H1 (cell line): ENCODE results near the gene LMX1B. TPM values are rescaled to one million over a fixed set of nuclear protein-coding genes. Genes with fewer than 3 reads are reported as not detected.

Experiments used
- CTCF ChIA-PET: fragments of 300-600 bp; sonication (Branson Sonifier 250); formaldehyde crosslinking; loops from one replicate; lab custom pipeline; 2021; ENCODE audit not compliant: partially characterized antibody; lab: Charles Lee
- POLR2A ChIA-PET: fragments of 300-600 bp; sonication (Branson Sonifier 250); formaldehyde crosslinking; loops from one replicate; lab custom pipeline; 2021; ENCODE audit warnings: inconsistent platforms; ENCODE audit not compliant: partially characterized antibody; lab: Charles Lee
- DNase-seq, 2 experiments: peaks; one replicate each; pipeline versions ENCODE4 v3.0.0 to v3.0.0-alpha.2; 2010 to 2022; ENCODE audit warnings: low spot score in 2 of 2, low read depth in 1 of 2, mixed read lengths in 1 of 2
- FAIRE-seq: peaks from 2 replicates; lab custom pipeline; 2011; peaks lifted over from hg19 to GRCh38; lab: Jason Lieb, UNC
- H2AFZ ChIP-seq: 2 replicates; pipeline ENCODE4 v1.8.1; 2012; ENCODE audit warnings: low read length, inconsistent platforms
- H2AK5ac ChIP-seq: 2 replicates; pipeline ENCODE4 v1.6.1; 2013; ENCODE audit warnings: low read depth, low read length
- H2BK120ac ChIP-seq: replicated peaks from 2 replicates; pipeline ENCODE3; 2013; ENCODE audit warnings: low read depth, low read length, inconsistent platforms
- H2BK12ac ChIP-seq: 2 replicates; pipeline ENCODE4 v1.6.1; 2013; ENCODE audit warnings: low read depth, low read length
- H2BK15ac ChIP-seq: 2 replicates; pipeline ENCODE4 v1.6.1; 2013; ENCODE audit warnings: low read length
- H2BK20ac ChIP-seq: 2 replicates; pipeline ENCODE4 v1.6.1; 2013; ENCODE audit warnings: low read length
- H2BK5ac ChIP-seq: 2 replicates; pipeline ENCODE4 v1.6.1; 2013; ENCODE audit warnings: low read depth, low read length
- H3K14ac ChIP-seq: 2 replicates; pipeline ENCODE4 v1.6.1; 2013; ENCODE audit warnings: inconsistent platforms; ENCODE audit not compliant: insufficient read length
- H3K18ac ChIP-seq: 2 replicates; pipeline ENCODE4 v1.6.1; 2013; ENCODE audit warnings: low read length; ENCODE audit errors: extremely low read depth
- H3K23ac ChIP-seq: 2 replicates; pipeline ENCODE4 v1.6.1; 2013; ENCODE audit warnings: inconsistent platforms; ENCODE audit not compliant: insufficient read length
- H3K23me2 ChIP-seq: 2 replicates; pipeline ENCODE4 v1.6.1; 2013; ENCODE audit warnings: low read depth, low read length
- H3K27ac ChIP-seq: 2 replicates; pipeline ENCODE4 v1.6.1; 2011; ENCODE audit warnings: low read depth, low read length, inconsistent platforms
- H3K27me3 ChIP-seq, 4 experiments: replicated peaks in 1 of 4; 1 replicate in 1 of 4; 2 replicates in 3 of 4; pipeline versions ENCODE4 v1.6.1 to v1.8.1; 2011 to 2013; ENCODE audit warnings: low read length in 3 of 4, mild to moderate bottlenecking in 3 of 4, inconsistent platforms in 2 of 4, mixed read lengths in 2 of 4, moderate library complexity in 1 of 4; ENCODE audit not compliant: control insufficient read depth in 3 of 4, insufficient read depth in 3 of 4; ENCODE audit errors: extremely low read depth in 1 of 4
- H3K36me3 ChIP-seq, 4 experiments: 2 replicates each; pipeline versions ENCODE4 v1.6.1 to v1.8.1; 2011 to 2013; ENCODE audit warnings: mild to moderate bottlenecking in 4 of 4, low read length in 3 of 4, moderate library complexity in 2 of 4, control low read depth in 1 of 4, inconsistent platforms in 1 of 4; ENCODE audit not compliant: insufficient read depth in 4 of 4, control insufficient read depth in 2 of 4
- H3K4ac ChIP-seq: replicated peaks from 2 replicates; pipeline ENCODE3; 2013; ENCODE audit warnings: low read length, low read depth, mixed read lengths, inconsistent platforms; ENCODE audit not compliant: insufficient read length
- H3K4me1 ChIP-seq, 4 experiments: replicated peaks in 1 of 4; 1 replicate in 1 of 4; 2 replicates in 3 of 4; pipeline versions ENCODE4 v1.6.1 to v1.8.1; 2011 to 2013; ENCODE audit warnings: low read length in 3 of 4, inconsistent platforms in 2 of 4, mixed read lengths in 1 of 4; ENCODE audit not compliant: insufficient read depth in 4 of 4, control insufficient read depth in 3 of 4
- H3K4me2 ChIP-seq, 2 experiments: 2 replicates each; pipeline versions ENCODE4 v1.6.1 to v1.8.1; 2011 to 2013; ENCODE audit warnings: low read depth in 2 of 2, low read length in 2 of 2, control low read depth in 1 of 2, inconsistent platforms in 1 of 2, mild to moderate bottlenecking in 1 of 2; ENCODE audit not compliant: insufficient read depth in 1 of 2
- H3K4me3 ChIP-seq, 4 experiments: fragments of 200-600, 300-600 bp in 1 of 4; sonication (generic), shearing (Covaris generic), sonication (Bioruptor Twin) in 1 of 4; 2 replicates each; pipeline versions ENCODE4 v1.5.1 to v1.8.1; 2011 to 2016; ENCODE audit warnings: low read length in 4 of 4, low read depth in 3 of 4, control low read depth in 2 of 4, inconsistent platforms in 2 of 4, mild to moderate bottlenecking in 2 of 4, mixed read lengths in 1 of 4, moderate library complexity in 1 of 4; ENCODE audit not compliant: insufficient read depth in 2 of 4; ENCODE audit errors: extremely low read depth in 1 of 4
- H3K56ac ChIP-seq: replicated peaks from 2 replicates; pipeline ENCODE3; 2013; ENCODE audit warnings: low read depth, mild to moderate bottlenecking, mixed read lengths, low read length, inconsistent platforms; ENCODE audit not compliant: insufficient read length
- H3K79me1 ChIP-seq: 2 replicates; pipeline ENCODE4 v1.6.1; 2013; ENCODE audit warnings: low read depth, low read length, control low read depth
- H3K79me2 ChIP-seq, 2 experiments: 2 replicates each; pipeline versions ENCODE4 v1.6.1 to v1.8.1; 2012 to 2013; ENCODE audit warnings: low read length in 2 of 2, mild to moderate bottlenecking in 2 of 2, inconsistent platforms in 1 of 2; ENCODE audit not compliant: insufficient read depth in 2 of 2, control insufficient read depth in 1 of 2
- H3K9ac ChIP-seq, 4 experiments: replicated peaks in 1 of 4; 1 replicate in 1 of 4; 2 replicates in 3 of 4; pipeline versions ENCODE4 v1.6.1 to v1.8.1; 2011 to 2013; ENCODE audit warnings: low read depth in 3 of 4, low read length in 3 of 4, control low read depth in 2 of 4, mild to moderate bottlenecking in 2 of 4, moderate library complexity in 2 of 4, inconsistent platforms in 1 of 4; ENCODE audit errors: extremely low read depth in 1 of 4
- H3K9me3 ChIP-seq, 2 experiments: 2 replicates each; pipeline versions ENCODE4 v1.6.1 to v1.8.1; 2012 to 2013; ENCODE audit warnings: mild to moderate bottlenecking in 2 of 2, moderate library complexity in 2 of 2, control low read depth in 1 of 2, inconsistent platforms in 1 of 2, low read depth in 1 of 2, low read length in 1 of 2, mixed read lengths in 1 of 2; ENCODE audit not compliant: insufficient read depth in 2 of 2
- H4K20me1 ChIP-seq, 2 experiments: replicated peaks in 1 of 2; 2 replicates each; pipeline versions ENCODE3 to v1.8.1; 2011 to 2013; ENCODE audit warnings: inconsistent platforms in 2 of 2, low read length in 2 of 2, mild to moderate bottlenecking in 1 of 2; ENCODE audit not compliant: insufficient read depth in 2 of 2, control insufficient read depth in 1 of 2
- H4K5ac ChIP-seq: 2 replicates; pipeline ENCODE4 v1.6.1; 2013; ENCODE audit warnings: low read length, low read depth, mixed read lengths, inconsistent platforms; ENCODE audit not compliant: insufficient read length
- H4K8ac ChIP-seq: 2 replicates; pipeline ENCODE4 v1.8.0; 2013; ENCODE audit warnings: mild to moderate bottlenecking, moderate library complexity, low read length, inconsistent platforms; ENCODE audit not compliant: insufficient read depth; ENCODE audit errors: extremely low read depth
- H4K91ac ChIP-seq: replicated peaks from 2 replicates; pipeline ENCODE3; 2013; ENCODE audit warnings: low read length, mixed read lengths, inconsistent platforms; ENCODE audit not compliant: insufficient read length
- ATF3 ChIP-seq: IDR thresholded peaks from 2 replicates; pipeline ENCODE4 v1.6.1; 2011; ENCODE audit warnings: low read depth, mild to moderate bottlenecking, low read length; ENCODE audit not compliant: insufficient read depth
- CBX8 ChIP-seq: fragments of 300-800, 300-1000 bp; sonication (generic); IDR thresholded peaks from 2 replicates; pipeline ENCODE4 v1.7.1; 2016; ENCODE audit warnings: low read depth, low read length, borderline replicate concordance
- CREB1 ChIP-seq: IDR thresholded peaks from 2 replicates; pipeline ENCODE4 v1.6.1; 2012; ENCODE audit warnings: inconsistent platforms
- GTF2F1 ChIP-seq: IDR thresholded peaks from 2 replicates; pipeline ENCODE4 v1.6.1; 2012; ENCODE audit warnings: low read depth, low read length, improper control_type of control experiment, borderline replicate concordance
- RBBP5 ChIP-seq: IDR thresholded peaks from 2 replicates; pipeline ENCODE4 v1.7.1; 2012; ENCODE audit warnings: low read depth, mild to moderate bottlenecking, inconsistent platforms, low read length, moderate library complexity, borderline replicate concordance
- SIN3A ChIP-seq, 2 experiments: IDR thresholded peaks in 1 of 2; conservative IDR thresholded peaks in 1 of 2; 2 replicates each; pipeline ENCODE4 v1.6.1; 2011 to 2012; ENCODE audit warnings: low read length in 2 of 2, improper control_type of control experiment in 1 of 2, low read depth in 1 of 2, mild to moderate bottlenecking in 1 of 2
- SP1 ChIP-seq: IDR thresholded peaks from 2 replicates; pipeline ENCODE4 v1.6.1; 2011; ENCODE audit warnings: low read depth, low read length
- SP4 ChIP-seq: IDR thresholded peaks from 2 replicates; pipeline ENCODE4 v1.6.1; 2012; ENCODE audit warnings: low read length, inconsistent platforms
- SUZ12 ChIP-seq: fragments of 200-600 bp; sonication (generic); IDR thresholded peaks from 2 replicates; pipeline ENCODE4 v1.6.1; 2012; ENCODE audit warnings: mild to moderate bottlenecking, inconsistent platforms, low read length, moderate library complexity, mixed read lengths
- YY1 ChIP-seq: IDR thresholded peaks from 2 replicates; pipeline ENCODE4 v1.6.1; 2011; ENCODE audit warnings: low read depth, mild to moderate bottlenecking, low read length
- WGBS, 2 experiments: shearing (Covaris generic) in 1 of 2; methylation state at CpG; one replicate each; pipeline versions ENCODE4 v1.1.6 to v1.1.7; 2013 to 2015; ENCODE audit warnings: low lambda C conversion rate in 2 of 2, mixed read lengths in 2 of 2, inconsistent platforms in 1 of 2, low coverage in 1 of 2, missing lambda C conversion rate in 1 of 2; ENCODE audit not compliant: insufficient replicate concordance in 2 of 2, insufficient coverage in 1 of 2, insufficient read length in 1 of 2; ENCODE audit errors: extremely low coverage in 1 of 2, missing lambda C conversion rate in 1 of 2; 5-methylcytosine and 5-hydroxymethylcytosine counted together
- polyA plus RNA-seq, 7 experiments: library from polyadenylated mRNA; depleted of rRNA in 3 of 7; stranded (reverse) in 5 of 7; unstranded in 2 of 7; fragments of >200 nt in 5 of 7; fragments of 200-250 nt in 2 of 7; gene quantifications; 1 replicate in 5 of 7; 2 replicates in 1 of 7; 4 replicates in 1 of 7; pipeline versions ENCODE4 v1.2.1 to v1.2.3, GENCODE V29; 2011 to 2013; ENCODE audit warnings: missing spikeins in 2 of 7, mixed read lengths in 2 of 7
- total RNA-seq: library from RNA; stranded (reverse); fragmentation: NEBNext Ultra II Directional; extraction: Animal tissue kit (Norgen Biotek cat#: 25700); gene quantifications from 2 replicates; pipeline ENCODE4 v1.2.1, GENCODE V29; 2021

The LMX1B gene
- total and polyA plus RNA-seq, 2 of the 8 experiments (the other 6 are each of a cell fraction or from before 2014, with no cell fraction given): 0.09 to 0.37 TPM

DNA sequence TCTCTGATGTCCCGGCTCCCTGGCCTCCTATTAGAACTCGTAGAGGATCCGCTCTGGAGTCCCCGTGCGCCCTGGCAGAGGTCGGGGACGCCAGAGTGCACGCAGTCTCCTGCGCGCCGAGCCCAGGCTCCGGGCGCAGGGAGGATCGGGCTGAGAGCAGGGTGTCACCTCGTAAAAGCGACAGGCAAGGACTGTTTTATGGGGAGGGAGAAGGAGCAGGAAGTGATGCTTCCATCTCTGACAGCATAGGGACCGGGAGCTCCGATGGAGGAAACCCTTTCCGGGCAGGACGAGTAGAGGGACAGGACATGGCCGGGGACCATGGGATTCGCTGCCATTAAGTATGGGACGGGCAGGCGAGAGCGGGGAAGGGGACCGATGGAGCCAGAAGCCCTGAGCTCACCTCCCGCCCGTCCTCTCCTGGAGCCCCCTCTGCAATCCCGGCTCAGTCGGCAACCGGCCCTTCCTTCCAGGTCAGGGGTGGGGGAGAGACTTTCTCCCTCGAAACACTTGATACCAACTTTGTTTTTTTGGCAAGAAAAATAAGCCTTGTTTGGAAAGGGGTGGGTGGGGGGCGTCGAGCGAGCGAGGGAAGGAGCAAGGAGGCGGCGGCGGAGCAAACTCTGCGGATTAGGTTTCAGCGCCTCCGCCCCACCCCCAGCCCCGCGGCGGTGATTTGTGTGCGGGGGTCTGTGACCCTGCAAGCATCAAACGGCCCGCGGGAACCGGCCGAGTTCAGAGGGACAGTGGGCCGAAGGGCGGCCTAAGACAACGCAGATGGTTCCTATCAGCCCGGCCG, 12.6 kb downstream of the LMX1B start:
- FAIRE-seq (no peak), DNase-seq (peak in 1 of 2 experiments; percentile 75)
- WGBS, 2 experiments: 2% methylated on average over 47 of the region's 56 CpGs; no CpG with 5 or more reads in 1 of the 2 experiments
- no peak overlapping the region for H3K4ac ChIP-seq
- H3K27me3 ChIP-seq: peaks cover 80 to 100% (median 95%) of the 10 kb centered on the region in 4 experiments
- no peak overlapping the region for H2BK15ac ChIP-seq
- peak overlapping the region; percentile 2 to 56 (median 36); a peak in 6 of 8 replicates for H3K4me3 ChIP-seq
- H2BK5ac ChIP-seq: no peak overlapping the region
- peak overlapping the region; percentile 29; the same call in 1 of the 2 replicates for H4K8ac ChIP-seq
- H3K36me3 ChIP-seq: no peaks in the 10 kb centered on the region; a peak in 1 of 8 replicates
- H3K4me2 ChIP-seq: peak overlapping the region; percentile 80 to 81
- H4K20me1 ChIP-seq: peaks cover 6 to 19% of the 10 kb centered on the region in 2 experiments
- no peaks in the 10 kb centered on the region for H3K79me2 ChIP-seq
- CTCF ChIA-PET: interaction anchor here (0.7 to 20.9 kb wide), 9 partner anchors 10 to 102 kb away, joined by 3 to 323 read pairs (median 8); no protein-coding TSS in a partner anchor
- no peak overlapping the region for H2AFZ ChIP-seq
- H3K79me1 ChIP-seq: no peaks in the 10 kb centered on the region
- no peak overlapping the region for H3K27ac ChIP-seq
- H3K9me3 ChIP-seq: no peaks in the 10 kb centered on the region
- H4K5ac ChIP-seq: no peak overlapping the region
- H2AK5ac ChIP-seq: no peak overlapping the region
- H3K14ac ChIP-seq: no peak overlapping the region
- H3K9ac ChIP-seq: no peak overlapping the region
- no peak overlapping the region for H3K18ac ChIP-seq
- H2BK120ac ChIP-seq: no peak overlapping the region
- 0 out of 2 replicates have a peak overlapping the region, but pooled peaks have one; percentile 1 for H2BK12ac ChIP-seq
- POLR2A ChIA-PET: interaction anchor here (0.6 to 2.0 kb wide), 4 partner anchors 10 to 16 kb away, joined by 3 to 8 read pairs (median 4); partner anchors contain the start of gene LMX1B
- H3K23me2 ChIP-seq: peaks cover 6% of the 10 kb centered on the region; the same call in 1 of the 2 replicates
- no peak overlapping the region for H4K91ac ChIP-seq
- peaks cover 0 to 43% (median 33%) of the 10 kb centered on the region in 4 experiments; a peak in 6 of 7 replicates for H3K4me1 ChIP-seq
- no peak overlapping the region; the same call in 1 of the 2 replicates for H2BK20ac ChIP-seq
- H3K23ac ChIP-seq: no peak overlapping the region
- H3K56ac ChIP-seq: no peak overlapping the region
- TF ChIP-seq SIN3A (conservative IDR thresholded peaks at IDR 0.05 in 1 of 2, IDR thresholded peaks at IDR 0.05 in 1 of 2; ENCODE audit: low read depth in 1 of 2, low read length in 2 of 2) (no peak; a peak in 1 of 4 replicates), SP4 (no peak), CREB1 (no peak), SP1 (no peak), RBBP5 (peak; percentile 17; the same call in 1 of the 2 replicates), ATF3 (no peak), SUZ12 (peak; percentile 83), YY1 (no peak), CBX8 (no peak), GTF2F1 (no peak)
